Activated B cell treated with CpG ODN at 0.5 μM for 24 hours (primary cell): ENCODE data around the gene IGFALS. TPM values are rescaled to one million over a fixed set of nuclear protein-coding genes. Genes with fewer than 3 reads are reported as not detected.

Source experiments
- ATAC-seq: fragments of 200-7000 bp; cut with Tn5 transposase; one replicate; pipeline ENCODE4 v1.10.0; 2021; ENCODE audit warnings: low read depth, mild to moderate bottlenecking, moderate library complexity
- CTCF ChIA-PET: fragments of 350-600 bp; sonication (Branson Sonifier 250); formaldehyde crosslinking; loops from one replicate; lab custom pipeline; 2021; ENCODE audit warnings: antibody characterized with exemption; lab: Charles Lee
- POLR2A ChIA-PET: fragments of 350-600 bp; sonication (Branson Sonifier 250); formaldehyde crosslinking; loops from one replicate; lab custom pipeline; 2021; ENCODE audit warnings: antibody characterized with exemption; lab: Charles Lee
- DNase-seq: peaks from one replicate; pipeline ENCODE4 v3.0.0; 2022
- H3K27ac Mint-ChIP-seq: one replicate; pipeline ENCODE4 v1.8.0; 2020; ENCODE audit warnings: mixed read lengths
- H3K27me3 Mint-ChIP-seq: one replicate; pipeline ENCODE4 v1.8.0; 2021; ENCODE audit warnings: mixed read lengths
- H3K36me3 Mint-ChIP-seq: one replicate; pipeline ENCODE4 v1.8.0; 2021; ENCODE audit warnings: low read depth, mixed read lengths
- H3K4me1 Mint-ChIP-seq: one replicate; pipeline ENCODE4 v1.8.0; 2021; ENCODE audit warnings: mixed read lengths
- H3K4me3 Mint-ChIP-seq: one replicate; pipeline ENCODE4 v1.8.0; 2020; ENCODE audit warnings: mild to moderate bottlenecking, mixed read lengths
- H3K9me3 Mint-ChIP-seq: one replicate; pipeline ENCODE4 v1.8.0; 2020; ENCODE audit warnings: mixed read lengths
- intact Hi-C: fragments of 100-400 bp; cut with micrococcal nuclease; formaldehyde crosslinking; loops from one replicate; pipeline ENCODE4 v1.15.1; 2024
- total RNA-seq: library from RNA; stranded (reverse); gene quantifications from 2 replicates; pipeline ENCODE4 v1.2.3, GENCODE V29; 2022
- TF ChIP-seq, protein P1 (sequence below): fragments of 200-600 bp; IDR thresholded peaks from one replicate; pipeline ENCODE4 v1.8.0; 2022; ENCODE audit warnings: antibody characterized with exemption, mild to moderate bottlenecking

IGFALS gene
- total RNA-seq, 1 donor from 2014 or later = not detected

DNA sequence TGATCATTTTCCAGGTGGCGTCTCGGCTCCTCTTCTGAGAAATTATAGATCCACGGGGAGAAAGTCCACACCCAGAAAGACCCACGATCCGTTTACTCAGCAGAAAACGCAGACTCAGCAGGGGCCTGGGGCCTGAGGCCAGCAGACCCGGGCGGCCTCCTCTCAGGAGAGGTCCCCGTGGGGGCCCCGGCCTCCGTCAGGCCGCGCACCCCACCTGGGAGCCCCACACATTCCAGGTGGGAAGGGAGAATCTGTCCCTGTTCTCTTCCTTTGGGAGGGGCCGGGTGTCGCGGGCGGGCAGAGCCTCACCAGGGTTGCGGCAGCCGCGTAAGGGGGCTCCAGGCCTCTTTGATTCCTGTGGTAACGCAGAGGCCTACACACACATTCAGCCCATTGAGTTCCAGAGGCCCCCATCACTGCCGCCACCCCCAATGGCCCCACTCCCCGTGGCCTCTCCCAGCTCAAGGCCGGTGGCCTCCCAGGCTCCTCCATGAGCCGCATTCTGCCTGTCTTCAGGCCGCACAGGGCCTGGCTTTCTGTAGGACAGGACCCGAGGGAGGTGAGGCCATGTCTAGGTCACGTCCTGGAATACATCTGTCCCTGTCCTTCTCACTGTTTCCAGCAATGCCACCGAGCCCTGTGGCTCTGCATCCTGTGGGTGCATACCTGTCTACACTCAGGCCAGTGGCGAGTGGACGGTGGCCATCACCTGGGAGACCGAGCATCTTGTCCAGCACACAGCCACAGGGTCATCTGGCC is 1.6 kb upstream of the IGFALS start:
- POLR2A ChIA-PET = interaction anchor here (0.6 kb wide), 1 partner anchor 1613 kb away, joined by 4 read pairs; no protein-coding TSS in a partner anchor
- H3K4me1 Mint-ChIP-seq = no peaks in the 10 kb centered on the region
- DNase-seq = no peak

DNA sequence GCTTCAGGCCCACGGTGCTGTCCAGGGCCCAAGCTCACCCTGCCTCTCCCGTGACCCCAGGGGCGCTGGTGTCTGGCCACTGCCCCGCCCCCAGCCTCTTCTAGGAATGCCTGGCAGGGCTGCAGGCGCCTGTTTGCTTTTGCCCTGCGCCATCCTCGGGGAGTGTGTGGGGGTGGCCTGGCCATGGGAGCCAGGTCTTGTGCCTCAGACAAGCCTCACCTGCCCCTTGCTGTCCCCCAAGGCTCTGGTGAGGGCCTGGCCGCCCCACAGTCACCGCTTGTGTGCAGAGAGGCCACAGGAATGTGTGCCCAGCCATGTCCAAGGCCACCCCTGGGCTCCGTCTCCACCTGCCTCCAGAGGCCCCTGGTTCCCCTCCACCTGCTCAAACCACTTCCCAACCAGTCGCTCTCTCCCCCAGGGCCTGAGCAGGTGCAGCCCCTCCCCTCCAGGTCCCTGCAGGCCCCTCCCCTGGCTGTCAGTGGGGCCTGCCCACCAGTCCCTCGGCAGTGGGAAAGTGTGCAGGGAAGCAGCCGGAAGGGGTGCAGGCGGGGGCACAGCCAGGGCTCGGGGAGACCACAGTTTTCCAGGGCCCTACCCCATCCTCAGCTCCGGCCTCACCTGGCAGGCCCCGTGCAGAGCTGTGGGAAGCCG is 841 bp upstream of the IGFALS start:
- ChIA-PET POLR2A (no interaction called here), CTCF (no interaction called here)
- H3K27me3 Mint-ChIP-seq = no peaks in the 10 kb centered on the region
- no peaks in the 10 kb centered on the region for H3K4me1 Mint-ChIP-seq
- TF ChIP-seq, protein P1, sequence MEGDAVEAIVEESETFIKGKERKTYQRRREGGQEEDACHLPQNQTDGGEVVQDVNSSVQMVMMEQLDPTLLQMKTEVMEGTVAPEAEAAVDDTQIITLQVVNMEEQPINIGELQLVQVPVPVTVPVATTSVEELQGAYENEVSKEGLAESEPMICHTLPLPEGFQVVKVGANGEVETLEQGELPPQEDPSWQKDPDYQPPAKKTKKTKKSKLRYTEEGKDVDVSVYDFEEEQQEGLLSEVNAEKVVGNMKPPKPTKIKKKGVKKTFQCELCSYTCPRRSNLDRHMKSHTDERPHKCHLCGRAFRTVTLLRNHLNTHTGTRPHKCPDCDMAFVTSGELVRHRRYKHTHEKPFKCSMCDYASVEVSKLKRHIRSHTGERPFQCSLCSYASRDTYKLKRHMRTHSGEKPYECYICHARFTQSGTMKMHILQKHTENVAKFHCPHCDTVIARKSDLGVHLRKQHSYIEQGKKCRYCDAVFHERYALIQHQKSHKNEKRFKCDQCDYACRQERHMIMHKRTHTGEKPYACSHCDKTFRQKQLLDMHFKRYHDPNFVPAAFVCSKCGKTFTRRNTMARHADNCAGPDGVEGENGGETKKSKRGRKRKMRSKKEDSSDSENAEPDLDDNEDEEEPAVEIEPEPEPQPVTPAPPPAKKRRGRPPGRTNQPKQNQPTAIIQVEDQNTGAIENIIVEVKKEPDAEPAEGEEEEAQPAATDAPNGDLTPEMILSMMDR = no peak
- H3K9me3 Mint-ChIP-seq = peaks cover 4% of the 10 kb centered on the region
- peaks cover 2% of the 10 kb centered on the region for H3K36me3 Mint-ChIP-seq
- DNase-seq = no peak
- H3K4me3 Mint-ChIP-seq = no peak overlapping the region
- H3K27ac Mint-ChIP-seq = no peak overlapping the region
- intact Hi-C loops = no loop called here
- ATAC-seq = no peak

More for the DNA sequence above, 1.6 kb upstream of the IGFALS start:
- Mint-ChIP-seq H3K27me3 (no peaks in the 10 kb centered on the region), H3K36me3 (peaks cover 2% of the 10 kb centered on the region), H3K27ac (no peak overlapping the region), H3K4me3 (no peak overlapping the region), H3K9me3 (peaks cover 6% of the 10 kb centered on the region)
- ATAC-seq = no peak
- CTCF ChIA-PET = no interaction called here
- intact Hi-C loops = no loop called here
- TF ChIP-seq, protein P1 = no peak

DNA sequence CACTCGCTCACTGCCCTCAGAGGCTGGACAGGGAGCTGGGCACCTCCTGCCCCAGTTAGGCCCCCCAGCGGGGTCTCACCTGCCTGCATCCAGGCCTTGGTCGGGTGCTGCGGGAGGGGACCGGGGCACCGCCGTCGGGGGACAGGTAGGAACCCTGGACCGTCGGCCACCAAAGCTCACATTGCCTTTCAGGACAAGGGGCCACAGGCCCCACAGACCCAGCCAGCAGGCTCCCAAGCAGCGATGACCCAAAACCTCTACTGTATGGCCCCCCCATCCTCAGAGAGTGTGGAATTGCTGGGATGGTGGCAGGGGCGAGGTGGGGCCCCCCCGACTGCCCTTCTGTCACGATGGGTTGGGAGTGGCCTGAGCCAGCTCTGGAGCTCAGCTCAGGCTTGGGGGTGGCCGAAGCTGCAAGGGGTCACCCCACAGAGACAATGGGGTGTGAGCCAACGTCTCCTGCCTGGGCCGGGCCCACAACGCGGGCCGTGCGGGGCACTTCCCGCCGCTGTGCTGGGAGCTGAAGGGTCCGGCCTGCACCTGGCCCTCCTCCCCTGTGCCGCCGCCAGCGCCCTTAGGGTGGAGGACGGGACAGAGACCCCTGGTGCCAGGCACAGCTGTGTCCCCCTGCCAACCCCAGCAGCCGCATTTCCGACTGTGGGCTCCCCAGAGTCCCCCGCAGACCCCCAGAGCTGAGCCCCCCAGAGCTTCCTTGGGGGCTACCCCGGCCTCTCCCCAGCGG is 498 bp downstream of the IGFALS start:
- H3K27ac Mint-ChIP-seq = no peak overlapping the region
- no peaks in the 10 kb centered on the region for H3K9me3 Mint-ChIP-seq
- H3K4me3 Mint-ChIP-seq = no peak overlapping the region
- POLR2A ChIA-PET = no interaction called here
- CTCF ChIA-PET = no interaction called here
- H3K36me3 Mint-ChIP-seq = peaks cover 11% of the 10 kb centered on the region
- no peaks in the 10 kb centered on the region for H3K4me1 Mint-ChIP-seq
- TF ChIP-seq, protein P1 = no peak
- no peak for DNase-seq
- intact Hi-C loops = no loop called here
- ATAC-seq = no peak
- no peaks in the 10 kb centered on the region for H3K27me3 Mint-ChIP-seq

DNA sequence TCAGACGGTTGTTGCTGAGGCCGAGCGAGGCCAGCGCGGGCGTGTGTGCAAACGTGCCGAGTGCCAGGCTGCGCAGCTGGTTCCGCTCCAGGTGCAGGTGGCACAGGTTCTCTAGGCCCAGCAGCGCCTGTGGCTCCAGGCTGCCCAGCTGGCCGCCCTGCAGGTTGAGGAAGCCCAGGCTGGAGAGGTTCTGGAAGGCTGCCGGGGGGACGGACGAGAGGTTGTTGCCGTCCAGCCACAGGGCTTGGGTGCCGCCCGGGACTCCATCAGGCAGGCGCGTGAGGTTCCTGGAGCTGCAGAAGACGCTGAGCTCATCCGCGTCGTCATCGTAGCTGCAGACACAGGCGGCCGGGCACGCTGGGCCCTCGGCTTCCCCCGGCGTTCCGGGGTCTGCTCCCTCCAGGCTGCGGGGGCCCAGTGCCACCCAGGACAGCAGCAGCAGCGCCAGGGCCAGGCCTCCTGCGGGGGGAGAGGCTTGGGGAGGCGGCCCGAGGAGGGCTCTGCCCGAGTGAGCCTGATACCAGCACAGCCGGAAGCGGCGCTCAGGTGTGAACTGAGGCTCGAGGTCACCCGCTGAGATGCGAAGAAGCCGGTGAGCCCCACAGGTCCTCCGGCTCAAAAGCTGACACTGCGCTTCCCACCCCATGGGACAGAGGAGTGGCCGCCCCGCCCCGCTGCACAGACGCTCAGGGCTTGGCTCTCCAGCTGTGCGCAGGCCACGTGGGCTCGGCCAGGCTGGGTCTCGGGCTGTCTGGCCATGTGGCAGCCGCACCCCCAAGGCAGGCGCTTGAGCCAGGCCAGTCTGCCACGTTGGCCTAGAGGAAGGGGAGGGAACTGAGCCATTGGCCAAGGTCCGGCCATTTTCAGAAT is 1.3 kb downstream of the IGFALS start:
- POLR2A ChIA-PET = interaction anchor here (1.3 kb wide), 1 partner anchor 9 kb away, joined by 5 read pairs; the partner anchor contains the start of genes NUBP2 and SPSB3

More for the DNA sequence above, 1.3 kb downstream of the IGFALS start:
- CTCF ChIA-PET = no interaction called here
- ATAC-seq (no peak), DNase-seq (no peak)
- peaks cover 13% of the 10 kb centered on the region for H3K36me3 Mint-ChIP-seq
- TF ChIP-seq, protein P1 = no peak
- intact Hi-C loops = no loop called here
- no peak overlapping the region for H3K27ac Mint-ChIP-seq
- no peaks in the 10 kb centered on the region for H3K9me3 Mint-ChIP-seq
- no peaks in the 10 kb centered on the region for H3K27me3 Mint-ChIP-seq
- no peak overlapping the region for H3K4me3 Mint-ChIP-seq
- no peaks in the 10 kb centered on the region for H3K4me1 Mint-ChIP-seq
